ENCODE data around the gene SYNCRIP.
A peak's percentile ranks its signal among the peaks of the same experiment; 100 is the strongest.
"Not testable (repeated sequence)": the region's sequence is repeated elsewhere in the genome, so short reads cannot be mapped to it uniquely, and the experiment has no call there.

Gene SYNCRIP

DNA sequence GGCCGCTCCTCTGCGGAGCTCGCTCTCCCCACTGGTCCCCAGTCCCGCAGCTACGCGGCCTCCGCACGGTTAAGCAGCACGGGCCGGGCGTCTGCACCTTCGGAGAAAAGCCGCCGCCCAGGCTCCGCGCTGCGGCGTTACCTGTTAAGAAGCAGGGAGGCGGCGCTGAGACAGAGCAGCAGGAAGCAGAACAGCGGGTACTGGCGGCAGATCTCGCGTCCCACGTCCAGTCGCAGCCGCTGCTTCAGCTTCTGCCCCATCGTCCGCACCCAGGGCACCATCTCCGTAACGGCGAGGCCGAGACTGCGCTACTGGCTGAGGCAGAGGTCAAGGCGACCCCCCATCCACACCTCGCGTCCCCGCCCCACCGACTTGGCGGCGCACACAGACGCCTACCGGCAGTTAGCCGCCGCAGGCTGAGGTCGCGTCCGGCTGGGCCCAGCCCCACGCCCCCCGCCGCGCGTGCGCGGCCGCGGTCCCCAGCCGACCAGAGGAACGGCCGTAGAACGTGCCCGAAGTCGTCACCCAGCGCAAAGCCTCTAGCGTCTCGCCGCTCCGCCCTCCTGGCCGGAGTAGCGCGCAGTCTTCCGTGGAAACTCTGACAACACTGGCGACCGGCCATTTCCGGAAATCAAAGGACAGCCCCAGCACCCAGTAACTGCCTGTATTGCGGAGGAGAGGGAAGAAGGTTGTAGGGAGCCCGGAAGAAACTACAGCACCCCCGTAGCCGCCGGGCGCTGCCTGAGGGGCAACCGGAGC lies 49.1 kb downstream of the SYNCRIP start, which contains the start of gene SNX14:
Gene SNX14, minus strand, starts transcription at position 421 of the 759 bp plus-strand sequence. Its CDS starts 140 bp downstream, at position 281.
- DNase-seq = peak; percentile 88 to 89

DNA sequence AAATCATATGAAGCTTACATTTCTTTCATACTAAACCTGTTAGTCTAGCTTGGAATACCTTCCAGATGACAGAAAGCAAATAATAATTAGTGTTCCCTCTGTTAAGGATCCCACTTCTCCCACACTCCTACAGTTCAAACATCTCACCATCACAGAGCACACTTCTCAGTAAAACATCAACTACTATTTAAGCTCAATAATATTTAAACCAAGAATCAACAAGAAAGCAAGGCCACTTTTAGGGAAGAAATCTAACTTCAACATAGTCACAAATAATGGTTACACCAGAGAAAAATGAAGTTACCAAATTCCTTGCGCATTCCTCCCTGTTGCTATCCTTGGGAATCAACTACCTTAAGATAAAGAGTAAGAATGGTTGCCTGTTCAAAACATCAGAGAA lies 50.7 kb downstream of the SYNCRIP start:
- DNase-seq = no peak

DNA sequence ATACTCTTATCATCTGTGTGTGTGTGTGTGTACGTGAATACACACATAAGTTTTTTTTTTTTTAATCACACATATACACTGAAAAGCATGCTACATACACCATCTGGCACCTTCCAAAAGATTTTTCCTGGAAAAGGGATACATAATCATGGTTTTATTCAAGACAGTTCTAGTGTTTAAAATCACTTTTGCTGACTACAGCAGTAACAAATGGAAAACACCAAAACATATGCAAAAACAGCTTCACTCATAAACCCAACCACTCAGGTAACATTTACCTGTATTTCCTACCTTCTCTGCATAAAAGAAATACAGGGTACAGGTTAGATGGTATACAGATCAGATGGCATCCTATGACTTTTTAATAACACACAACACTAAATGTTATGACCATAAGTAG lies 51.5 kb downstream of the SYNCRIP start:
- DNase-seq = no peak

DNA sequence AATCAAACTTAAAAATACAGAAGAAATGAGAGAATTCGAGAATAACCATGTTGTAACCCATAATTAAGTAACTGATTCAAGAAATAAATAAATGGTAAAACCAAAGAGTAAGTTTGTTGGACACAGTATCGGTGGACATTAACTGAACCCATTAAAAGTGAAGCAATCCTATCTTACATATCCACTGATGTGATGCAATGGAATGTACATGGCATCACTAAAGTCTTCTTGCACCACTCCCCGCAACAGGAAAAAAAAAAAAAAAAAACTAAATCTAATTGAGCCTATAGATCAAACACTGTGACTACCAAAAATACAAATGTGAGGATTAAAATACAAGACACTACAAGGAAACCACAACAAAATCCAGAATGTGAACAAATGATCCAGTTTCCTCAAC lies 56.9 kb downstream of the SYNCRIP start:
- DNase-seq = no peak

DNA sequence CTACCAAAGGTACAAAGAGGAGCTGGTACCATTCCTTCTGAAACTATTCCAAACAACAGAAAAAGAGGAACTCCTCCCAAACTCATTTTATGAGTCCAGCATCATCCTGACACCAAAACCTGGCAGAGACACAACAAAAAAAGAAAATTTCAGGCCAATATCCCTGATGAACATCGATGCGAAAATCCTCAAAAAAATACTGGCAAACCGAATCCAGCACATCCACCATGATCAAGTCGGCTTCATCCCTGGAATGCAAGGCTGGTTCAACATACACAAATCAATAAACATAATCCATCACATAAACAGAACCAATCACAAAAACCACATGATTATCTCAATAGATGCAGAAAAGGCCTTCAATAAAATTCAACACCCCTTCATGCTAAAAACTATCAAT lies 59.9 kb downstream of the SYNCRIP start:
- DNase-seq = not testable (repeated sequence)

DNA sequence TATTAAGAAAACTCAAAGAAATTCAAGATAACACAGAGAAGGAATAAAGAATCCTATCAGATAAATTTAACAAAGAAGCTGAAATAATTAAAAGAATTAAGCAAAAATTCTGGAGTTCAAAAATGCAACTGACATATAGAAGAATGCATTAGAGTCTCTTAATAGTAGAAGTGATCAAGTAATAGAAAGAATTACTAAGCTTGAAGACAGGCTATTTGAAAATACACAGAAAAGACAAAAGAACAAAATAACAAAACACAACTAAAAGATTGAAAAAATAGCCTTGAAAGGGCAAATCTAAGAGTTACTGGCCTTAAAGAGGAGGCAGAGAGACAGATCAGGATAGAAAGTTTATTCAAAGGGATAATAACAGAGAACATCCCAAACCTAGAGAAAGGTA lies 61.1 kb downstream of the SYNCRIP start:
- no peak for DNase-seq

DNA sequence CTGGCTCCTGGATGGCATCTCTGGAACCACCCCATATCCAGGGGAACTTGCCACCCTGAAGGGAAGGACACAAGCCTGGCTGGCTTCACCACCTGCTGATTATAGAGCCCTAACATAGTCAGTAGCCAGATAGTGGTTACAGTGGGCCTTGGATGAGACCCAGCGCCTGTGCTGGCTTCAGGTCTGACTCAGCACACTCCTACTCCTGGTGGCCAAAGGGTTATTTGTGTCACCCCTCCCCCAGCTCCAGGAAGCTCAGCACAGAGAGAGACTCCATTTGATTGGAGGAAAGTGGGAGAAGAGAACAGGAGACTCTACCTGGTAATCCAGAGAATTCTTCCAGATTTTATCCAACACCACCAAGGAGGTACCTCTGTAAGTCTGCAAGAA lies 61.8 kb downstream of the SYNCRIP start:
- DNase-seq = no peak

DNA sequence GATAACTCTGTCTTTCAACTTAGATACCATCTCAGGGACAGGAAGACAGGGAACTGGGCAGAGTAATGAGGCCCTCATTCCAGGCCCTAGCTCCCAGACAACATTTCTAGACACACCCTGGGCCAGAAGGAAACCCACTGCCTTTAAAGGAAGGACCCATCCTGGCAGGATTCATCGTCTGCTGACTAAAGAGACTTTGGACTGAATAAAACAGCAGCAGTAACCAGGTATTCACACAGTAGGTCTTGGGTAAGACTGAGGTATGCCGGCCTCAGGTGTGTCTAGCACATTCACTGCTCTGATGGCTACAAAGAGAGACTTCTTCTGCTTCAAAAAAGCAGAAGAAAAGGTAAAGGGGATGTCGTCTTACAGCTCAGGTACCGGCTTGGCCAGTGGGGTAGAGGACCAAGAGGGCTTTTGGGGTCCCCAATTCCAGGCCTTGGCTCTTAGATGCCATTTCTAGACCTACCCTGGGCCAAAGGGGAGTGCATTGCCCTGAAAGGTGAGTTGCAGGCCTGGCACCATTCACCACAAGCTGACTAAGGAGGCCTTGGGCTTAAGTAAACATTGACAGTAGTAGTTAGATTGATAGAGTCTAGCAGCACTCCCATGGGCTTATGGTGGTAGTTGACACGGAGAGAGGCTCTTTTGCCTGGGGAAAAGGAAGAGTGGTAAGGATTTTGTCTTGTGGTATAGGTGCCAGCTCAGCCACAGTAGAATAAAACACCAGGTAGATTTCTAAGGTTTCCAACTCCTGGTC lies 62.4 kb downstream of the SYNCRIP start:
- no peak for DNase-seq

DNA sequence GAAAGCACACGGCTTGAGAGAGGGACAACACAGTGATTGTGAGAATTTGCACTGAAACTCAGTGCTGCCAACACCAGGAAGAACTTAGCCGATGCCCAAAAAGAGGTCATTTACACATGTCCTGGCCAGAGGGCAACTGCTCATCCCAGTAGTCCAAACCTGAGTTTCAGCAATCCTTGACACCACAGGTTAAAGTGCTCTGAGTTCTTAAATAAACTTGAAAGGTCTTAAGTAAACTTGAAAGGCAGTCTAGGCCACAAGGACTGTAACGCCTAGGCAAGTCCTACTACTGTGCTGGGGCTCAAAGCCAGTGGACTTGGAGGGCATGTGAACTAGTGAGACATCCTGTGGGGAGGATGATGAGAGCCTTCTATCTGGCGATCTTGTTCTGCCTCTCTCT lies 63.1 kb downstream of the SYNCRIP start:
- DNase-seq = no peak

DNA sequence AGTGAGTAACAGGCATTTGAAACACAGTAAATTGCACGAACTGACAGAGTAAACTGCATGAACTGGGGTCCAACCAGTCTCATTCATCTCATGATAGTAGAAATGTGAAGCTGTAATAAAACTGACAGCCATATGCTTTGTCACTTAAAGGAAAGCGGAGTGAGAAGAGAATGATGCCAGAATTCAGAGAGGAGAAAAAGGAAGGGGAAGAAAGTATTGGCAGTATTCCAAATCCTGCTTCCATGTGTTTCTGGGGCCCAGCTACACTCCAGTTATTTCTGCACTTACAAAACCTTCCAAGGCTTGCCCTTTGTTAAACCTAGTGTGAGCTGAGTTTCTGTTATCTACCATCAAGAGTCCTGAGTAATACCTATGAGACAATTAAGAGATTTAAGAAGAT lies 66.2 kb downstream of the SYNCRIP start:
- DNase-seq = no peak

DNA sequence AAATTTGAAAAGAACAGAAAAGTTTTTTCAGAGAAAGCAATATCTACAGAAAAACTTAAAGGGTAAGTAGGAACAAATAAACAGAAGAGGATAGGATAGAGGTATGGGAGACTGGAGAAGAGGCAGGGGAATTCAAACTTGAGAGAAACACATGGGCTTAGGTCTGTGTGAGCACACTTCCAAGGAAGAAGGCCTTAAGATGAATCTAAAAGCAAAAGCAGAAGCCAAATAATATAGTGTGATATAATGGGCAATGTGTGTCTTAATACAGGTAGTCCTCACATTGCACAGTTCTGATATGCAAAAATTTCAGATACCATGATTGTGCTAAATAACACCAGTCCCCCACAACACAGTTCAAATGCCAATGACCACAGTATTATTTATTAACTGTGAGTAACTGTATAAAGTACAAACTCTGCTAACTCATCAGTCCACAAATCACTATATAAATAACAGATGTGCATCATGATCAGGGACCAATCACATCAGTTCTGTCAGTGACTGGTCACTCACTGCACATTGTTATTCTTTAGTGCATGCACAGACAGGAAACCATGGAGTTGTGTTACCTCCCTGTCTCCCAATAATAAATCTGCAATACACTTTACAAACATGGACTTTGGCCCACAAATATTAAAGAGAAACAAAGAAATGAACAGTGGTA lies 67.6 kb downstream of the SYNCRIP start:
- DNase-seq = no peak

DNA sequence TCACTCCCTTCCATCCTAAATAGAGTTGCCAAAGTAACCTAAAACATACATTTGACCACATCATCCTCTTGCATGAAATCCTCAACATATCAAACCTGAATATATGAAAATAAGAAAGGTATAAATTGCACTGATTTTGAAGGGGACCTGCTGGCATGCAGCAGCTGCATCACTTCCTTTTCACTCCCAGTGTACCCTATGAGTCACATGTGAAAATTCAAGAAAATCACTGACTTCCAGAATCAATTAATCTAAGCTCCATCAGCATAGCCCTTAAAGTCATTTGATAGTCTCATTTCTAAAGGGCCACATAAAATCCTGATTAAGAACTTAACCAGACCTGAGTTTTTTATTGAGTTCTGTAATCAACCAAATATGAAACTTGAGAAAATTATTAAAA lies 73.4 kb downstream of the SYNCRIP start:
- DNase-seq = no peak

DNA sequence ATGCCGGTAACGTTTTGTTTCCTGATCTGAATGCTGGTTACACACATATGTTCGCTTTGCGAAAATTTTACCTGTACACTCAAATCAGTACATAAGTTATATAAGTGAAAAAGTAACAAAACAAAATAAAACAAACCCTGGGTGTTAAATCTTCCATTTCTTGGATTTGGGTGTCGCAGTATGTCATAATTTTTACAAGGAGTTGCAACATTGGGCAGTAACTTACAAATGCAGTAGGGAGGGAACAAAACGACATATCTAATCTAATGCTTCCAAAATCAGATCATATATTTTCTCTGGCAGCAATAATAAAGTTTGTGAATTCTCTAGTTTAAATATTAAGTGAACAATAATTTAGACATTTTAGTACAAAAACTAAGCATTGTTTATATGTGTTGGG lies 74.3 kb downstream of the SYNCRIP start:
- DNase-seq = no peak

DNA sequence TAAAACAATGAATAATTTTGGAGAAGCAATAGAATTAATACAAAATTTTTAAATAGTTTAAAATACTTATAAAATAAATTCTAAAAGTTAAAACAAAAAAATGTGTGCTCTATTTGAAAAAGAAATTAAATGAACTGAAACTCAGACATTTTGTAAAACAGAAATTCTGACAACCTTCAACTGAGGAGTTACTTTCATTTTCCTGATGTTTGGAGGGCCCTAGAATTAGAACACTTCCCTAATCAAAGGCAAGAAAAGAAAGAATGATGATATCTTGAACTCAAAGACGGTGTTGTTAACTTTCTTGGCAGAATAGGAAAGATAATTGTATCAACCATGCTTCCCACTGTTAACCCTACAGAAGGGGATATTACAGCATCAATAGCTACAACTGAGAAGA lies 77.0 kb downstream of the SYNCRIP start:
- no peak for DNase-seq

DNA sequence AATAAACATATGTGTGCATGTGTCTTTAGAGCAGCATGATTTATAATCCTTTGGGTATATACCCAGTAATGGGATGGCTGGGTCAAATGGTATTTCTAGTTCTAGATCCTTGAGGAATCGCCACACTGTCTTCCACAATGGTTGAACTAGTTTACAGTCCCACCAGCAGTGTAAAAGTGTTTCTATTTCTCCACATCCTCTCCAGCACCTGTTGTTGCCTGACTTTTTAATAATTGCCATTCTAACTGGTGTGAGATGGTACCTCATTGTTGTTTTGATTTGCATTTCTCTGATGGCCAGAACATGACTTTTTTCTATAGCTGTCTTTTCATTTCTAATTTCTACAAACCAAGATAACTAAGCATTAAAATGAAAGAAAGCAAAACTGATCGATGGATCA lies 78.5 kb downstream of the SYNCRIP start:
- DNase-seq = not testable (repeated sequence)

Data from activated T-cell treated with anti-CD3 and anti-CD28 coated beads, Interleukin-2, amount 50 U/mL, for 48 hours (primary cell).